Neural cell (in vitro differentiated cells): Measurements from ENCODE around the gene PHACTR2.

Experiments used
- CTCF ChIP-seq: fragments of 450-650 bp; IDR thresholded peaks from 2 replicates; pipeline ENCODE4 v1.5.1; 2014; ENCODE audit warnings: antibody characterized with exemption, mild to moderate bottlenecking, moderate library complexity; ENCODE audit not compliant: poor library complexity, severe bottlenecking
- EP300 ChIP-seq: fragments of 450-650 bp; conservative IDR thresholded peaks from 2 replicates; pipeline ENCODE4 v1.6.1; 2014; ENCODE audit warnings: antibody characterized with exemption, mild to moderate bottlenecking, moderate library complexity; ENCODE audit not compliant: poor library complexity, severe bottlenecking
- EZH2 ChIP-seq: fragments of 200-600, 300-800 bp; shearing (Covaris generic), sonication (generic); IDR thresholded peaks from 2 replicates; pipeline ENCODE4 v1.6.1; 2014; ENCODE audit warnings: antibody characterized with exemption, low read length, borderline replicate concordance, mild to moderate bottlenecking; ENCODE audit not compliant: insufficient read depth, poor library complexity, severe bottlenecking
- POLR2AphosphoS5 ChIP-seq: IDR thresholded peaks from 2 replicates; pipeline ENCODE4 v1.6.1; 2012
- RAD21 ChIP-seq: fragments of 450-650 bp; conservative IDR thresholded peaks from 2 replicates; pipeline ENCODE4 v1.6.1; 2014; ENCODE audit warnings: antibody characterized with exemption, mild to moderate bottlenecking, moderate library complexity
- TAF1 ChIP-seq: IDR thresholded peaks from 2 replicates; pipeline ENCODE4 v1.6.1; 2012; ENCODE audit warnings: low read depth

DNA sequence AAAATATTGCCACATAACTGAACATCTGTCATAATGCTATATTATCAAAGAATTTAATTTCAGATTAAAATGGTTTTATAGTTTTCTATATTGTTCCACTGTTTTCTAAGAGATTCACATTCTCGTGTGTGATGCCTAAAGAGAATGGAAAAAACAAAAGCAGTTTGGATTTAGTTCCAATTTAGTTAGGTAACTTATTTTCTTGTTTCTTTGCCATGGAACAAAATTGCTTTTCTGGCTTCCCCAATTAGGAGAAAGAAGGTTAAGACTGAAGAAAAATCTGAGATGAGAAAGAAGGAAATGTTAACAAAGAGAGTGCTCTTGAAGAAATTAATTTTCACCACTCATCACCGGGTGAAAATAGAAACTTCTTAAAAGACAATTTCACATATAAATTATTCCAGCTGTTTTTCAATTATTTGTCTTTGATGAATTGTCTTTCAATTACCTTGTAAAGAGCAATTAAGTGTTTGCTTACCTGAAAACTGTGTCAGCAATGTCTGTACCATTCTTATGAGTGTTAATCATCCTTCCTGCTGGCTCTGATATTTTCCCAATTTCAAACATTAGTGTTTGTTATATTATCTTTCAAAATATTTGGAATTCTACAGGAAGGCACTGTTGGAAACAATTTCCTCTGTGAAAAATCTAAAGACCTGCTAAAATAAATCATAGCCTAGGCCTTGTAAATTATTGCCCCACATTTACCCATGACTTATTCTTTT, 19.5 kb downstream of the PHACTR2 start:
- TF ChIP-seq CTCF (no peak), EP300 (no peak), RAD21 (no peak), TAF1 (no peak), EZH2 (no peak), POLR2AphosphoS5 (no peak)
